ENCODE measurements around the gene ASXL1.

ASXL1 gene

DNA sequence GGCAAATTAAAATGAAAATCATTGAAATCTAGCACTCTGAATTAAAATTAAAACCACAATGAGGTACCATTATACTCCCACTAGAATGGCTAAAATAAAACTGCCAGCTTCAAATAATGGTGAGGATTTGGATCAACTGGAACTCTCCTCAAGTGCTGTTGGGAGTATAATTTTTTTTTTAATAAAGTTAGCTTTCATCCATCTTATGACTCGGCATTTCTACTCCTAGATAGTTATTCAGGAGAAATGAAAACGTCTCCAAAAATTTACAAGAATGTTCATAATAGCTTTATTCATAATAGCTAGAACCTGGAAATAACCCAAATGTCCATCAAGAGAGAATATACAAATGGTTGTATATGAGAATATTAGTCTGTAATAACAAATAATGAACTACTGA lies 63.2 kb downstream of the ASXL1 start:
- Histone ChIP-seq H3K79me2 (ENCODE audit: insufficient read depth, low read depth) (peaks cover 18% of the 10 kb centered on the region; the same call in 1 of the 2 replicates), H3K4me1 (ENCODE audit: low read depth, poor library complexity, severe bottlenecking) (peaks cover 5% of the 10 kb centered on the region), H3K36me3 (ENCODE audit: insufficient read depth) (no peaks in the 10 kb centered on the region), H4K20me1 (ENCODE audit: insufficient read depth) (no peaks in the 10 kb centered on the region), H2AFZ (ENCODE audit: low read depth) (no peak overlapping the region), H3K27ac (no peak overlapping the region), H3K4me2 (no peak overlapping the region), H3K4me3 (IDR thresholded peaks at IDR 0.05; ENCODE audit: insufficient read depth, low read depth, low read length) (no peak overlapping the region), H3K9ac (no peak overlapping the region), H3K27me3 (ENCODE audit: insufficient read depth, low read depth) (no peaks in the 10 kb centered on the region)
- TF ChIP-seq, protein P1, sequence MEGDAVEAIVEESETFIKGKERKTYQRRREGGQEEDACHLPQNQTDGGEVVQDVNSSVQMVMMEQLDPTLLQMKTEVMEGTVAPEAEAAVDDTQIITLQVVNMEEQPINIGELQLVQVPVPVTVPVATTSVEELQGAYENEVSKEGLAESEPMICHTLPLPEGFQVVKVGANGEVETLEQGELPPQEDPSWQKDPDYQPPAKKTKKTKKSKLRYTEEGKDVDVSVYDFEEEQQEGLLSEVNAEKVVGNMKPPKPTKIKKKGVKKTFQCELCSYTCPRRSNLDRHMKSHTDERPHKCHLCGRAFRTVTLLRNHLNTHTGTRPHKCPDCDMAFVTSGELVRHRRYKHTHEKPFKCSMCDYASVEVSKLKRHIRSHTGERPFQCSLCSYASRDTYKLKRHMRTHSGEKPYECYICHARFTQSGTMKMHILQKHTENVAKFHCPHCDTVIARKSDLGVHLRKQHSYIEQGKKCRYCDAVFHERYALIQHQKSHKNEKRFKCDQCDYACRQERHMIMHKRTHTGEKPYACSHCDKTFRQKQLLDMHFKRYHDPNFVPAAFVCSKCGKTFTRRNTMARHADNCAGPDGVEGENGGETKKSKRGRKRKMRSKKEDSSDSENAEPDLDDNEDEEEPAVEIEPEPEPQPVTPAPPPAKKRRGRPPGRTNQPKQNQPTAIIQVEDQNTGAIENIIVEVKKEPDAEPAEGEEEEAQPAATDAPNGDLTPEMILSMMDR (conservative IDR thresholded peaks at IDR 0.05; ENCODE audit: low read depth, low read length) = no peak

DNA sequence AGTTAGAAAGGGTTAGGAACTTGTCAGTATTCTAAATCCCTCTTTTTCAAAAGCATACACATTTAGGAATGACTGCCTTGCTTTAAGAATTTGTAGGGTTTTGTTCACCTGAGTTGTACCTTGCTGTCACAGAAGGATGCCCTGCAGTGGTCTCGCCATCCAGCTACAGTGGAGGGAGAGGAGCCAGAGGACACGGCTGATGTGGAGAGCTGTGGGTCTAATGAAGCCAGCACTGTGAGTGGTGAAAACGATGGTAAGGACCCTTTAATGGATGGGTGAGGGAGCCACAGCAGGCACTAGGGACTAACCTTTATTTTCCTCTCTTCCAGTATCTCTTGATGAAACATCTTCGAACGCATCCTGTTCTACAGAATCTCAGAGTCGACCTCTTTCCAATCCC lies 69.9 kb downstream of the ASXL1 start:
- H2AFZ ChIP-seq (ENCODE audit: low read depth) = no peak overlapping the region
- no peaks in the 10 kb centered on the region for H4K20me1 ChIP-seq (ENCODE audit: insufficient read depth)
- no peaks in the 10 kb centered on the region; the same call in 1 of the 2 replicates for H3K36me3 ChIP-seq (ENCODE audit: insufficient read depth)
- H3K4me2 ChIP-seq = no peak overlapping the region
- no peak overlapping the region for H3K4me3 ChIP-seq (IDR thresholded peaks at IDR 0.05; ENCODE audit: insufficient read depth, low read depth, low read length)
- no peaks in the 10 kb centered on the region for H3K27me3 ChIP-seq (ENCODE audit: insufficient read depth, low read depth)
- no peaks in the 10 kb centered on the region for H3K4me1 ChIP-seq (ENCODE audit: low read depth, poor library complexity, severe bottlenecking)
- TF ChIP-seq, protein P1 (conservative IDR thresholded peaks at IDR 0.05; ENCODE audit: low read depth, low read length) = no peak
- no peak overlapping the region for H3K9ac ChIP-seq
- 0 out of 2 replicates have a peak, but pooled peaks cover 7% of the 10 kb centered on the region for H3K79me2 ChIP-seq (ENCODE audit: insufficient read depth, low read depth)
- H3K27ac ChIP-seq = no peak overlapping the region

DNA sequence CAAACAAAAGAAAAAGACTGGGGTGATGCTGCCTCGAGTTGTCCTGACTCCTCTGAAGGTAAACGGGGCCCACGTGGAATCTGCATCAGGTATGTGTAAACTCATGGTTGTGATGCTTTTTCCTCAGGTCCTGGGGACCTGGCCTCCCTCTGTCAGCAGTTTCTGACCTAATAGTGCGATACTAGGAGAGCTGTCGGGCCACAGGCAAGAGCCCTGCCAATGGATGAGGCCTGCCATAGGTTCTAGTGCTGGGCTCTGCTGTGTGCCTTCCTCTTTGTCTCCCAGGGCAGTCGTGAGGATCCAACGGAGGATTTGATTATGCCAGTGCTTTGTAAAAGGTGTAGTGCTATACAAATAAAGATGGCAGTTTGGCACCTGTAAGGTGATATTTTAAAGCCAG lies 71.2 kb downstream of the ASXL1 start:
- Histone ChIP-seq H3K4me2 (no peak overlapping the region), H3K79me2 (ENCODE audit: insufficient read depth, low read depth) (0 out of 2 replicates have a peak, but pooled peaks cover 4% of the 10 kb centered on the region), H3K4me3 (IDR thresholded peaks at IDR 0.05; ENCODE audit: insufficient read depth, low read depth, low read length) (no peak overlapping the region), H3K27ac (no peak overlapping the region), H4K20me1 (ENCODE audit: insufficient read depth) (no peaks in the 10 kb centered on the region), H3K36me3 (ENCODE audit: insufficient read depth) (no peaks in the 10 kb centered on the region; the same call in 1 of the 2 replicates), H3K4me1 (ENCODE audit: low read depth, poor library complexity, severe bottlenecking) (no peaks in the 10 kb centered on the region), H3K9ac (no peak overlapping the region), H3K27me3 (ENCODE audit: insufficient read depth, low read depth) (no peaks in the 10 kb centered on the region), H2AFZ (ENCODE audit: low read depth) (no peak overlapping the region)
- TF ChIP-seq, protein P1 (conservative IDR thresholded peaks at IDR 0.05; ENCODE audit: low read depth, low read length) = no peak

DNA sequence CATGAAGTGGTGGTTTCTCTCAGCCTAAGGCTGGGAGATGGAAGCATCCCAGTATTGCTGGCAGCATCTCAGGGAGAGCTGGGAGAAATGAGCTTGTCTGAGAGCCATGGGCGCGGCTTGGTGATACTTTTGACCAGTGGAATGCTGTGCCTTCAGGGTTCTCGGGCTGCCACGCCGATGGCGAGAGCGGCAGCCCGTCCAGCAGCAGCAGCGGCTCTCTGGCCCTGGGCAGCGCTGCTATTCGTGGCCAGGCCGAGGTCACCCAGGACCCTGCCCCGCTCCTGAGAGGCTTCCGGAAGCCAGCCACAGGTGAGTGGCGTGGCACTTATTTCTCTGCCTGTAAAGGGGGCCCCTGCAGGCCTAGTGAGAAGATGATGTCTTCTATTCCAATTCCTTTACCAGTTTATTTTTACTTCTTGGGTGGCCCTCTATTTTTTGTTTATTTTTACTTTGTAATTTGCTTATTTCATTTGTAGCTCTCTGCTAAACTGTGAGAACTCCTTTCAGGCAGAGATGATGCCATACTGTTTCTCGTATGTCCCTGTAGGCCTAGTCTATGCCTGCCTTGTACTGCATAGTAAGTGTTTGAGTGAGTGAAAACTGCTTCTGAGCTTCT lies 71.7 kb downstream of the ASXL1 start:
- no peak overlapping the region for H3K4me3 ChIP-seq (IDR thresholded peaks at IDR 0.05; ENCODE audit: insufficient read depth, low read depth, low read length)
- no peaks in the 10 kb centered on the region for H3K27me3 ChIP-seq (ENCODE audit: insufficient read depth, low read depth)
- no peak overlapping the region for H2AFZ ChIP-seq (ENCODE audit: low read depth)
- H3K27ac ChIP-seq = no peak overlapping the region
- H3K79me2 ChIP-seq (ENCODE audit: insufficient read depth, low read depth) = no peaks in the 10 kb centered on the region
- H3K4me1 ChIP-seq (ENCODE audit: low read depth, poor library complexity, severe bottlenecking) = no peaks in the 10 kb centered on the region
- no peak overlapping the region for H3K4me2 ChIP-seq
- peaks cover 3% of the 10 kb centered on the region; the same call in 1 of the 2 replicates for H3K36me3 ChIP-seq (ENCODE audit: insufficient read depth)
- TF ChIP-seq, protein P1 (conservative IDR thresholded peaks at IDR 0.05; ENCODE audit: low read depth, low read length) = no peak
- no peak overlapping the region for H3K9ac ChIP-seq
- H4K20me1 ChIP-seq (ENCODE audit: insufficient read depth) = no peaks in the 10 kb centered on the region
